Fibroblast of lung (primary cell): ENCODE measurements around the gene CTLA4. TPM values are rescaled to one million over a fixed set of nuclear protein-coding genes. Genes with fewer than 3 reads are reported as not detected.

Source experiments
- DNase-seq, 2 donors: peaks; one replicate each; pipeline versions ENCODE4 v3.0.0 to v3.0.0-alpha.2; 2010; ENCODE audit warnings: low read depth in 2 of 2
- H2AFZ ChIP-seq: 2 replicates; pipeline ENCODE4 v1.5.1; 2012; ENCODE audit warnings: low read length, control low read depth, inconsistent platforms
- H3K27ac ChIP-seq: 2 replicates; pipeline ENCODE4 v1.5.1; 2011; ENCODE audit warnings: low read length, control low read depth; ENCODE audit not compliant: insufficient read depth
- H3K27me3 ChIP-seq: 2 replicates; pipeline ENCODE4 v1.5.1; 2011; ENCODE audit warnings: mild to moderate bottlenecking, low read length; ENCODE audit not compliant: control insufficient read depth, insufficient read depth
- H3K36me3 ChIP-seq: 2 replicates; pipeline ENCODE4 v1.5.1; 2011; ENCODE audit warnings: low read length; ENCODE audit not compliant: control insufficient read depth, insufficient read depth
- H3K4me1 ChIP-seq: 2 replicates; pipeline ENCODE4 v1.5.1; 2011; ENCODE audit warnings: low read length; ENCODE audit not compliant: control insufficient read depth, insufficient read depth; ENCODE audit errors: extremely low read depth
- H3K4me2 ChIP-seq: 2 replicates; pipeline ENCODE4 v1.5.1; 2011; ENCODE audit warnings: low read length, control low read depth; ENCODE audit not compliant: insufficient read depth; ENCODE audit errors: extremely low read depth
- H3K4me3 ChIP-seq, 4 experiments: fragments of 200-600 bp in 1 of 4; sonication (generic) in 1 of 4; replicated peaks in 1 of 4; 2 replicates each; pipeline ENCODE4 v1.5.1; 2011 to 2016; ENCODE audit warnings: low read length in 4 of 4, low read depth in 3 of 4, mild to moderate bottlenecking in 3 of 4, control low read depth in 2 of 4, inconsistent platforms in 1 of 4, mixed read lengths in 1 of 4; ENCODE audit not compliant: insufficient read depth in 1 of 4; ENCODE audit errors: control extremely low read depth in 1 of 4
- H3K79me2 ChIP-seq: 2 replicates; pipeline ENCODE4 v1.5.1; 2012; ENCODE audit warnings: mild to moderate bottlenecking, low read length, inconsistent platforms; ENCODE audit not compliant: control insufficient read depth, insufficient read depth
- H3K9ac ChIP-seq: 2 replicates; pipeline ENCODE4 v1.5.1; 2011; ENCODE audit warnings: mild to moderate bottlenecking, low read length, control low read depth; ENCODE audit not compliant: insufficient read depth
- H3K9me3 ChIP-seq: 2 replicates; pipeline ENCODE4 v1.5.1; 2012; ENCODE audit warnings: low read depth, low read length; ENCODE audit not compliant: control insufficient read depth, insufficient read depth
- H4K20me1 ChIP-seq: 2 replicates; pipeline ENCODE4 v1.5.1; 2011; ENCODE audit warnings: low read length; ENCODE audit not compliant: control insufficient read depth, insufficient read depth; ENCODE audit errors: extremely low read depth
- EZH2 ChIP-seq: IDR thresholded peaks from 2 replicates; pipeline ENCODE4 v1.5.1; 2012; ENCODE audit warnings: low read length, control low read depth, mild to moderate bottlenecking; ENCODE audit errors: missing control alignments
- polyA plus RNA-seq, 2 donors: library from polyadenylated mRNA; depleted of rRNA in 1 of 2; stranded (reverse) in 1 of 2; unstranded in 1 of 2; fragments of >200 nt; gene quantifications; 2 replicates each; pipeline ENCODE4 v1.2.1, GENCODE V29; 2011 to 2012; ENCODE audit warnings: missing spikeins in 1 of 2
- total RNA-seq: library from RNA; depleted of rRNA; stranded (reverse); fragments of >200 nt; gene quantifications from 2 replicates; pipeline ENCODE4 v1.2.1, GENCODE V29; 2014
- TF ChIP-seq, protein P1 (sequence below), 2 donors: IDR thresholded peaks in 1 of 2; conservative IDR thresholded peaks in 1 of 2; 1 replicate in 1 of 2; 2 replicates in 1 of 2; pipeline ENCODE4 v1.5.1; 2011 to 2012; ENCODE audit warnings: low read length in 2 of 2, control low read depth in 1 of 2, inconsistent platforms in 1 of 2, low read depth in 1 of 2, mild to moderate bottlenecking in 1 of 2

The CTLA4 gene
- total and polyA plus RNA-seq, 2 donors (not counting 1 experiment from before 2014, with no cell fraction given): not detected

DNA sequence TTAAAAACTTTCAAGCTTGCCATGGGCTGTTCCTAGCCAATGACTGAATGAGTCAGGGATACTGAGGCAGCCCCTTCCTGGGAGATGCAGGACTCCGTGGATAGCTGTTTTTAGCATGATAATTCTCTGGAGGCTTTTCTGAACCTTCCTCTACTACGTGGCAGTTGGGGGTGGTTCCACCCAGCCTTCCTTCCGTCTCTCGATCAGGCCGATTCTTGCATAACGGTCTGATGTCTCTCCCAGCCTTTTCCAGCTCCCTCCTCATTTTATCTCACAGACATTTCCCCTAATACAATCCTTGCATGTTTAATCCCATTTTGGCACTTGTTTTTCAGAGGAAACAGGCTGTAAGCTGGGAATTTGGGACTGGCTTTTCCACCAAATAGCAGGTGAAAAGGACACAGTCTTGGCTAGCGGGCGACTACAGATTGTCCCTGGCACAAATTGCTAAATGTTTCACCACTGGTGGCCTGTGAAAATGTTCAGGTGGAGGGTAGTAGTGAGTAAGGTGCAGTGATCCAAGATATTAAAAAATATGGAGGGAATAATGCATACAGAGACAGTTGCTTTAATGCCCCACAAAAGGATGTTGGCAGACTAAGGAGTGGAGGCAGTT, 21.0 kb upstream of the CTLA4 start:
- peaks cover 7% of the 10 kb centered on the region for H3K27me3 ChIP-seq
- no peak overlapping the region for H3K27ac ChIP-seq
- H3K36me3 ChIP-seq: no peaks in the 10 kb centered on the region
- no peaks in the 10 kb centered on the region for H3K4me1 ChIP-seq
- no peak overlapping the region for H3K4me3 ChIP-seq
- no peaks in the 10 kb centered on the region for H4K20me1 ChIP-seq
- TF ChIP-seq, protein P1, sequence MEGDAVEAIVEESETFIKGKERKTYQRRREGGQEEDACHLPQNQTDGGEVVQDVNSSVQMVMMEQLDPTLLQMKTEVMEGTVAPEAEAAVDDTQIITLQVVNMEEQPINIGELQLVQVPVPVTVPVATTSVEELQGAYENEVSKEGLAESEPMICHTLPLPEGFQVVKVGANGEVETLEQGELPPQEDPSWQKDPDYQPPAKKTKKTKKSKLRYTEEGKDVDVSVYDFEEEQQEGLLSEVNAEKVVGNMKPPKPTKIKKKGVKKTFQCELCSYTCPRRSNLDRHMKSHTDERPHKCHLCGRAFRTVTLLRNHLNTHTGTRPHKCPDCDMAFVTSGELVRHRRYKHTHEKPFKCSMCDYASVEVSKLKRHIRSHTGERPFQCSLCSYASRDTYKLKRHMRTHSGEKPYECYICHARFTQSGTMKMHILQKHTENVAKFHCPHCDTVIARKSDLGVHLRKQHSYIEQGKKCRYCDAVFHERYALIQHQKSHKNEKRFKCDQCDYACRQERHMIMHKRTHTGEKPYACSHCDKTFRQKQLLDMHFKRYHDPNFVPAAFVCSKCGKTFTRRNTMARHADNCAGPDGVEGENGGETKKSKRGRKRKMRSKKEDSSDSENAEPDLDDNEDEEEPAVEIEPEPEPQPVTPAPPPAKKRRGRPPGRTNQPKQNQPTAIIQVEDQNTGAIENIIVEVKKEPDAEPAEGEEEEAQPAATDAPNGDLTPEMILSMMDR (conservative IDR thresholded peaks at IDR 0.05 in 1 of 2, IDR thresholded peaks at IDR 0.05 in 1 of 2; ENCODE audit: low read depth in 1 of 2, low read length in 2 of 2): no peak
- TF ChIP-seq EZH2: no peak
- no peaks in the 10 kb centered on the region for H3K9me3 ChIP-seq
- no peak overlapping the region for H2AFZ ChIP-seq
- H3K79me2 ChIP-seq: no peaks in the 10 kb centered on the region
- H3K4me2 ChIP-seq: no peak overlapping the region
- DNase-seq: no peak
- H3K9ac ChIP-seq: no peak overlapping the region

DNA sequence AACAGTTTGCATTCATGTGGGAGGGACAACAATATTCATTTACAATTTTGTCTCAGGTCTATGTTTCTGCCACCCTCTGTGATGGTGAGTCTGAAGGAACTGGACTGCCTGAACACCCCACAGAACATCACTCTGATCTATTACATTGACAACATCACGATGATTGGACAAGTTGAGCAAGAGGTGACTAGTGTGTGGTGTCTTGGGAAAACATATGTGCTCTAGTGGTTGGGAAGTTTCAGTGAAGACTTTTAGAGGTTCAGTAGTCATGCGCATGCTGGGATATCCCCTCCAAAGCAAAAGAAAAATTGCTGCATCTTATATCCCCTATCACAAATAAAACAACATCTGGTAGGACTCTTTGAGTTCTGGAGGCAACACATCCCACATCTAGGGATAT, 18.6 kb upstream of the CTLA4 start:
- H3K9me3 ChIP-seq: no peaks in the 10 kb centered on the region
- H3K4me1 ChIP-seq: no peaks in the 10 kb centered on the region
- no peaks in the 10 kb centered on the region for H3K36me3 ChIP-seq
- H4K20me1 ChIP-seq: no peaks in the 10 kb centered on the region
- H3K27ac ChIP-seq: no peak overlapping the region
- H2AFZ ChIP-seq: no peak overlapping the region
- TF ChIP-seq EZH2: no peak
- no peaks in the 10 kb centered on the region for H3K79me2 ChIP-seq
- DNase-seq: no peak
- no peak overlapping the region for H3K4me2 ChIP-seq
- no peak overlapping the region for H3K9ac ChIP-seq
- H3K27me3 ChIP-seq: peaks cover 7% of the 10 kb centered on the region
- H3K4me3 ChIP-seq: no peak overlapping the region

DNA sequence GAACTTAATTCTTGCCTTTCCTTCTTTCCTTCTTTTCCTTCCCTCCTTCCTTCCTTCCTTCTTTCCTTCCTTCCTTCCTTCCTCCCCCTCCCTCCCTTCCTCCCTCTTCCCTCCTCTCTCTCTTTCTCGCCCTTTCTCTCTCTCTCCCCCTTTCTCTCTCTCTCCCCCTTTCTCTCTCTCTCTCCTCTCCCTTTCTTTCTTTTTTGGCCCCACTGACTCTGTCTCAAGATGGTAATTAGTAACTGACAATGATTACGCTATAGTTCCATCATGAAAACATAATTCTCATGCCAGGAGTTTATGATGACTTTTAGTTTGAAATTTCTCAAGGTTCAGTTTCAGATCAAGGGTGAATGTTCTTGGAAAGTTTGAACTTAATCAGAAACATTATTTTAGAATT, 14.8 kb upstream of the CTLA4 start:
- Histone ChIP-seq H3K9me3 (no peaks in the 10 kb centered on the region), H3K27ac (no peak overlapping the region), H3K9ac (no peak overlapping the region), H3K4me1 (no peaks in the 10 kb centered on the region), H3K4me2 (no peak overlapping the region), H4K20me1 (no peaks in the 10 kb centered on the region), H3K27me3 (peaks cover 4% of the 10 kb centered on the region), H3K36me3 (no peaks in the 10 kb centered on the region), H3K4me3 (no peak overlapping the region), H3K79me2 (no peaks in the 10 kb centered on the region), H2AFZ (no peak overlapping the region)
- no peak for TF ChIP-seq EZH2
- TF ChIP-seq, protein P1 (conservative IDR thresholded peaks at IDR 0.05 in 1 of 2, IDR thresholded peaks at IDR 0.05 in 1 of 2; ENCODE audit: low read depth in 1 of 2, low read length in 2 of 2): no peak
- no peak for DNase-seq
